NCI-H2171 (cell line): Measurements from ENCODE around the gene HNRNPH1.

Experiments used
- DNase-seq: peaks from one replicate; lab custom pipeline; 2025; lab: John Stamatoyannopoulos, UW

HNRNPH1 gene

GRCh38 chr5:179623906-179624741 lies 653 bp upstream of the HNRNPH1 start:
- no peak for DNase-seq

DNA sequence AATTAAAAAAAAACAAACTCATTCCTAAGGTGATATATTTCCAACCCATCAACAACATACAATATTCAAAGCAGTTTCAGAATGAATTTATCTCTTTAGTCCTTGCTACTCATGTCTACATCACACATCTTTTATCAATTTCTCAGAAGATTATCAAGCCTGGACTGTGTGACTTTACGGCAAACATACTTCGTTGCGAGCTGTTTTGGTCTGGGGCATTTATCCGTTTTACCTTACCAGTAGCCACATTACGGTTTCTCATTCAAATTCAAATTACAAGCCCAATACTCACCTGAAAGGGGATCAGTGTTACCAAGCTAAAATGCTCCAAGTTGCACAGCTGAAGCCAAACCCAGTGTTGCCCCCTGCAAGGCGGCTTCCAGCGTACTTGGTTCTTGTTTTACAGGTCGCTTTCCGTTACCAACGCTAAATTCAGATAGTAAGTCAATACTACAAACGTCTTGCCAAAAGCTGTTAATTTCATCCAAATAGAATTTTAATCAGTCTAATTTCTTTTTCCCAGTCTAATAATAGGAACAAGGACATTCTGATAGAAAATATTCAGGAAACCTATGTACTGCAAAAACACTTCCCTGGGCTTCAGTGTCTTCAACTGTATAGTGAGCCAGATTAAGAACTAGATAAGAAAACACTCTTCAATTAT lies 1.8 kb downstream of the HNRNPH1 start:
- DNase-seq = no peak

GRCh38 chr5:179620703-179621350 lies 2.6 kb downstream of the HNRNPH1 start:
- DNase-seq = no peak

- no peak for DNase-seq
These were observed 3.2 kb downstream of the HNRNPH1 start for GRCh38 chr5:179620293-179620692.

- no peak for DNase-seq
These were observed 3.7 kb downstream of the HNRNPH1 start for GRCh38 chr5:179619776-179620175.

DNA sequence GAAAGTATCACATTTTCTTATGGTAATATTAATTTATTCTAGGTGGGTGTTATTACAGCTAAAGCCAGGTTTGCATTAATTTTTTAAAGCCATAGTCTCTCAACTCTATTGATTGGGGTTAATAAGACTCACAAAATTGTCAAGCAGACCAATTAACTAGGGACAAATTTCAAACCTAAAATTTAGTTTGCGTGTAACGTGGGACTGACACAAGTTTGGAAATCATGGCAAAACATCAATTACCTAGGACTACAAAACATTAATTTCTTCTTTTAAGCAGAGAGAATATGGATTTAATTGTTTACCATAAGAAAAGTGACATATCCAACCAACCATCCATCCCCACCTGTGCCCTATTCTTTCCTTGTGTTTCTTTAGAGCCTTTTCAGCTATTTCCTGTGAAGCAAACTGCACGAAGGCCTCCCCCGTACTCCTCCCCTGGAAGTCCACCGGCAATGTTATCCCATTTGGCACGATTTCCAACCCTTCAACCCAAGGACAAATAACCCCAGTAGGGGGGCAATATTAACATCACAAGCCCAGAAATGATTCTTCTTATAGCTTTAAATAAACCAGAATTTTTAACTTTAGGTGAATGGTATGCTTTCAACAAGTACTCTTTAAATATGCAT lies 4.4 kb downstream of the HNRNPH1 start:
- no peak for DNase-seq

- DNase-seq = no peak
These were observed 5.5 kb downstream of the HNRNPH1 start for GRCh38 chr5:179617930-179618329.

- DNase-seq = no peak
These were observed 7.4 kb downstream of the HNRNPH1 start for GRCh38 chr5:179616002-179616594.

- DNase-seq = no peak
These were observed 8.3 kb downstream of the HNRNPH1 start for GRCh38 chr5:179615203-179615602.

GRCh38 chr5:179614745-179615144 lies 8.7 kb downstream of the HNRNPH1 start:
- DNase-seq = no peak

- DNase-seq = no peak
These were observed 9.9 kb downstream of the HNRNPH1 start for GRCh38 chr5:179613460-179614071.

DNA sequence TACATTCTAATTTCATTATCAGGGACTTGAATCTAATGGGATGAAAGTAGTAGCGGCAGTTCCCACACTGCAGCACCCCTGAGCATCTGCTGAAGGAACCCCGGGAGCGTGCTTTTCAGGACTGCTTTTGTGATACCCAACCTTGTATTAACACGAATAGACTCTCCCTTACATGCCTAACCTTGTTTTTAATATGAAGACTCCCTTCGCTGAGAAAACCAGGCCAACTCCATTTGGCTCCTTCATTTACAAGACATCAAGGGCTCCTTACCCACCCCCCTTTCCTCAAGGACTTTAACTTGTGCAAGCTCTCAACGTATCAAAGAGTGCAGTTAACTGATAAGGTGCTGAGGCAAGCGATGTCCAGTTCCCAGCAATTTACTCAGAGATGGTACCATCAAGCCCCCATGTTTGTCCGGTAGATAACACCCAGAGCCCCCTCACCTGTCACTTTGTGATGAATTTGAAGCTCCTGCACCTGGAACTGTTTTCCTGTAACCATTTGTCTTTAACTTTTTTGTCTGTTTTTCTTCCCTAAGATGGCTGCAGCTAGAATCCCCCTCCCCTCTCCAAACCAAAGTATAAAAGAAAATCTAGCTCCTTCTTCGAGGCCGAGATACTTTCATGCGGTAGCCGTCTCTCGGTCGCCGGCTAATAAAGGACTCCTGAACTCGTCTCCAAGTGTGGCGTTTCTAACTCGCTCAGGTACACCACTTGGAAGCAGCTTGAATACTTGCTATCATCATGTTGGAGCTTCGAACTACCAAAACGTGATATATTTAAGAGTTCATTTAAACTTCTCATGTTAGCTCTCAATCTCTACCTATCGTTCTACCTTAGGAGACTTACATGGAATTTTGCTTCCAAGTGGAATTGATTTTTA lies 10.7 kb downstream of the HNRNPH1 start:
- no peak for DNase-seq

- no peak for DNase-seq
These were observed 12.6 kb downstream of the HNRNPH1 start for GRCh38 chr5:179610903-179611265.

DNA sequence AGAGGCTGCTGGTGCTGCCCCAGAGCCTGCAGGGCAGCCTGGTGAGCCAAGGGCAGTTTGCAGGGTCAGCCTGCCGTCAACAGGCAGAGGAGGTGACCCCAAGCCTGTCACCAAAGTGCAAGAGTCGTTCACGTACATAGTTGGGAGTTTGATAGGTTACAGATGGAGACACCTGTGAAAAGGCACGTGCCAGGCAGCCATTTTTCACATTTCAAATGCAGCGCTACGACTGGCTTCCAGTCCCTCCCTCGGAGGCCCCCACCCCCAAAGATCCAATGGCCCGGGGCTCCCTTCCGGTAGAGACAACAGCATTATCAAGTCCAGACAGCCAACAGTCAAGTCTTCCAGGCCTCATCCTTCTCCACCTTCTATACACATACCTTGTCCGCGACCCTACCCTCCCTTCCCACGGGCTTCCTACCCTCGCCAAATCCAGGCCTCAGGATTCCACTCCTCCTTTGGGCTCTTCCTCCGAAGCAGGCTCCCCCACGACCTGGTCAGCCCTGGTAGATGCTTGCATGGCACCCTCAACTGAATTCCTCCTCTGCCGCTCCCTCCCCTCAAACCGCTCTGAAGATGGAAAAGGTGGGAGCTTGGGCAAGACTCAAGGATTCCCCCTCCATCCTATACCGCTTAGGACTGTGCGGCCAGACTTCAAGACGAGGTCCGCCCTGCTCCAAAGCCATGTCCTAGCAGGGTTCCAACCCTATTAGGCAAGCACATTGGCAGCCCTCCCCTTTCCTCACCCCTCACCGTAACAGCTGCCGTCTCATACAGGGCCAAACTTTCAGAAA lies 13.2 kb downstream of the HNRNPH1 start:
- no peak for DNase-seq

DNA sequence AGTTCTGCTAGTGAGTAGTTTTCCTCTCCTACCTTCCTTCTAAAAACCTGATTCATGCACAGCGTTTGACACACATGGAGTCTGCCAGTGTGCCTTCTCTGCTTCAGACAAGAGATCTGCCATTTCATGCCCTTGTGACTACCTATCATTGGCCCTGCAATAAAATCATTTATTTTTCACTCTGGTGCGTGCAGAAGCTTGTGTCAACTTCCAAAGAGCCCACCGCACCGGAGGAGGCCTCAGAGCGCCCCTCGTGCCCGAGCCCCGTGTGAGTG lies 13.7 kb downstream of the HNRNPH1 start:
- no peak for DNase-seq

- DNase-seq = peak; percentile 8
These were observed 15.3 kb downstream of the HNRNPH1 start for GRCh38 chr5:179608131-179608581.

DNA sequence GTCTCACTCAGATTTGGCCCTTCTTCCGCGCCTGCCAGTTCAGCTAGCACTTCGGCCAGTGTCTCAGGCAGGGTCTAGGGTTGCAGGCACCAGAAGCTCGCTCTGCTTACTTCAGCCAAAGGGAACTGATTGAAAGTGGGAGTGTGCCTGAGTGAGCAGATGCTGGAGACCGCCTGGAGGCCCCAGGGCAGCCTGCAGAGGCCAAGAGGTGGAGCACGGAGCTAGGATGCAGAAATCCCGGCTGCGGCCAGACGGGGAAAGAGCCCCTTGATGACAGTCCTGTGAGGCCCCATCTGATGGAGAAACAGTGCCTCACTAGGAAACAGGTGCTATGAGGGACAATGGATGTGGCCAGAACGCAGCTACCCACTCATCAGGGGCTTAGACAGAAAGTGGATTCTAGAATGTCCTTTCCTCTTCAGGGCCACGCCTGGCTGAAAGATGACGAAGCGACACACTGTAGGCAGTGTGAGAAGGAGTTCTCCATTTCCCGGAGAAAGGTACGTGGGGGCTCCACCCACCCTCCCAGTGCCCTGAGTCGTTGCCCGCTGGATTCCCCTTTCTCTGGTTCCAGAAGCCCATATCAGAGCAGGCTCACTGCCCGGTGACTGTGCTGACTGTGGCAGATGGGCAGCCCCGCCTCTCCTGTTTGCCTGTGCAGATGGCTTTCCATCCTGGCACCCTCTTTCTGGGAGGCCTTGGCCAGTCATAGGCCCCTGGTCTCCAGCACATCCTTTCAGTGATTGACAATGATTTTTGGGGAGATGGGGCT lies 16.1 kb downstream of the HNRNPH1 start:
- peak; percentile 41 for DNase-seq

GRCh38 chr5:179606910-179607159 lies 16.6 kb downstream of the HNRNPH1 start:
- no peak for DNase-seq

DNA sequence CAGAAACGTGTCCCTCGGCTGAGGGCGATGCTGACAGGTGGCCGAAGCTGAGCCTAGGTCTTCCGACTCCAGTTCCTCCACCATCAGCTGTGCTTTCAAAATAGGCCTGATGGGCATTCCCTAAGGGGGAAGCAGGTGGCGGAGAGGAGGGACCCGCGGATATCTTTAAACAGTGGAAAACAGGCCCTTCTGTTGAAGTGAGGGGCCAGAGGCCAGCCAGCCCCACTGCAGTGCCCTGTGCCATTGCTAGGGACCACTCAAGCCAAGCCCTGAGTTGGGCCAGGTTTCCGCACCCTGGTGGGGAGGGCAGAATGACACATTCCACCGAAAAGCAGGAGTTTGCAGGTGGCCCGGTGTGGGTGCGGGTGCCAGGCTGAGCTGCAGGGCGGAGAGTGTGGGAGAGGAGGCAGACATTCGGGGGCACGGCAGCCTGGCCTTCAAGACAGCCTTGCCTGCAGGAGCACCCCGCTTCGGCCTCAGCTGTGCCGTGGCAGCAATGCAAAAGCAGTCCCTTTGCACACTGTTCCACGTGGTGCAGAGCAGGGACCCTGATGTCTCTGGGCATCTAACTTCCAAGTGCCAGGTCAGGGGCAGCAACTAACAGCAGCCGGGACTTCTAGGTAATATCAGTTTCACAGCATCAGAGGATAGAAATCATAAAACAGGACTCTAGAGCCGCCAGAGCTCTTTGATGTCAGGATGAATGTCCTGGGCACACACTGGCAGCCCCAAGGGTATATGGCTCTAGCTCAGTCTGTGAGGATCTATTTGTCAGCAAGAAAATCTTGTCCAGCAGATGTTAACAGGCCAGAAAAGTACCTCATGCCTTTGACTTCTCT lies 17.2 kb downstream of the HNRNPH1 start:
- no peak for DNase-seq
